NCI-H446 treated with DMSO at 0.1 percent for 48 hours (cell line): Measurements from ENCODE around the gene STRIP1.
"Not testable (repeated sequence)": the region's sequence is repeated elsewhere in the genome, so short reads cannot be mapped to it uniquely, and the experiment has no call there.

Experiments used
- DNase-seq: peaks from one replicate; lab custom pipeline; 2025; lab: John Stamatoyannopoulos, UW

STRIP1 gene

DNA sequence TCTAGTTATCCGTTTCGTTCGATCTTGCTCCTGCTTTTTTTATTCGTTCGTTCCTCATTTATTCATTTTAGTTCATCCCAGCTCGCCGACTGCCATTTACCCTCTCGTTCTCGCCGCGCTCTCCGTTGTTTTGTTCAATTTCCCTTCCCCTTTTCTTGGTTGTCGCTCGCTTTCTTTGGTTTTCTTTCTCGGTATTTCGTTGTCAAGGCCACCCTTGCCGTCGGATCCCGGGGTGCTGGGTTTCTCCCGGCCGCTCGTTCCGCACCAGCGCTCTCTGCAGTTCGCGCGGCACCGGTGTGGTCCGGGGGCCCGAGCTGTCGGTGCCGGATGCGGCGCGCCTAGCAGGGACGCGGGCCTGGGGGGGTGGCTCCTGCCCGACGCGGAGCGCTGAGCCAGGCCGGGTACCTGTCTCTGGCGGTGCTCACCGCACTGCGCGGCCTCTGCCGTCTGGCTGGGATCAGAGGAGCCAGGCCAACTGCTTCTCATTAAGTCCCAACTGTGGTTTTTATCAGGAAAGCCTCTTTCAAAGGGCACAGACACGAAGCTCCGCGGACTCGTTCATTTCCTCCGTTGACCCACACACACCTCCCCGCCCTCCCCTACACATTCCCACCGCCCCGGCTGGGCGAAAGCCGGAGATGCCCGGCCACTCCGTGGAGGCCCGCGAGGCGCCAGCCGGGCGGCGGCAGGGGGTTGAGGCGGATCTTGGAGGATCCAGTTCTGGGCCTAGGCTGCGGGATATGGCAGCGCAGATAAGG lies 34.4 kb downstream of the STRIP1 start:
- DNase-seq = no peak

DNA sequence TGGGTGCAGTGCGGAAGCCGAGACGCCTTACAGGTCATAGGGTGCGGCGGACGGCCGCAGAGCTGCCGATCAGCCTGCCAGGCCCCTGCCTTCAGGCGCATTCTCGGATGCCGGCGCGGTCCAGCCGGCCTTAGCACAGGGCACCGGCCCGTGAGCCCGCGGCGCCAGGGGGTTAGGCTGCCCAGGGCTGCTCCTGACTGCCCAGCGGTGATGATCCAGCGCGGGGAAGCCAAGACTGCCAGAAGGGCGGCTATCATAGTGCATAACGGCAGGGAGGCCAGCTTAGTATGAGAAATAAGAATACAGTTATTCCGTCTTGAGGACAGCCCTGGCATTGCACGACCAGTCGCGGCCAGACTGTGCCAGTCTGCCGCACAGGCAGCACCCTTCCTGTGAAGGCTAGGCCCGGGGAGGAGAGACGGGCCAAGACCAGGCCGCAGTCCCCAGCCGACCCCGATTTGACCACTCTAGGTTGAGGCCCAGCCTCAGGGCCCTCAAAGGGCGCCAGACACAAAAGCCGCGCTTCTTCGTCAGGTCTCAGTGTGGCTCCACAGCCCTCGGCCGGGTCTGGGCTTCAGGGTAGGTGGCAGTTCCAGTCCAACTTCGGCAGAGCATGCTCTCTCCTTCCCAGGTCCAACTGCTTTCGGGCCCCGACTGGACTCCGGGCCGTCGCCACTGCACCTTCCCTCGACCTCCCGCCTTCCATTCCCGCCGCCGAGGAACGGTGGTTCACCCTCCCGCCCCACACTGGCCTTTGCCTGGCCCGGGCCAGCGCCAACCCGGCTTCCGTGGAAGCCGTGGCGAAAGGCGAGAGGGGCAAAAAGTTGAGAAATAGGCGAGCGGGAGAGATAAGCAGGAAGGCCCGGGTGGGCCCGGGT lies 35.2 kb downstream of the STRIP1 start:
- DNase-seq = no peak

DNA sequence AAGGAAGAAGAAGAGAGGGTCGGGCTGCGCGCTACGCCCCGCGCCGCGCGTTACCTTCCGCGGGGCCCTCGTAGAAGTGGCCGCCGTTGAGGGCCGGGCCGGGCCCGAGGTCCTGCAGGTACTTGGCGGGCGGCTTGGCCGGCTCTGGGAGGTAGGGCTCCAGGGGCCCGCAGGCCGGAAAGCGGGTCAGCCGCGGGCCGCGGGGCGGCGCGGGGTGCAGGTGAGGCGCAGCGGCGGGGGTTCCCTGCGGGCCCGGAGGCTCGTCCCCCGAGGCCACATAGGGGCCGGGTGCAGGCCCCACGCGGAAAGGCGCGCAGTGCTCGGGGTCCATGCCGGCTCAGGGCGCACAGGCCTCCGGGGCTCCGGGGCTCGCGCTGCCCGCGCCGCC lies 35.9 kb downstream of the STRIP1 start:
- DNase-seq = no peak

DNA sequence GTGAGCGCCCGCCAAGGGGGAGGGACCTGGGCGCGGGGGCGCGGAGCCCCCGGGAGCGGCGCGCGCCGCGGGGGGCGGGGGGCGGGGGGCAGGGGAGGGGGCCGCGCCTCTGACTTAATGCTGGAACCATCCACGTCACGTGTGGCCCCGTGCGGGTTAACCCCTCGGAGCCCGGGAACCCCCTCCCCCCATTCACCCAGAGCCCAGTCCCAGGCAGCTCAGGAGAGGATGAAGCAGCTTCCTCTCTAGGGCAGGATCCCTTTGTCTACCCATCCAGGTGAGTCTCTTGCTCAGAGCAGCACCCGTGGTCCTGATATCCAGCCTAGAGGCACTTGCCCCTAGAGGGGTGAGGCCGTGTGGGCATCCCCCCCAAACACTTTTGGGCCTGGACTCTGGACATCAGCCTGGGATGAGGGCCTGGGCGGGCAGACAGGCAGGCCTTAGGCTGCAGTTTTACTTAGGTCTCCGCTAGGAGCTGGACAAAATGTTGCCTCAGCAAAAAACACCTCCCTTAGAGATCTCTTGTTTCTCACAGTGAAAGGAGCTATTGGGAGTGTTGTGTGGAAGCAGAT lies 36.3 kb downstream of the STRIP1 start, which contains the start of gene ALX3:
ALX3 (minus strand) TSS at position 2 of the 572 bp plus-strand sequence. CDS start 60 bp downstream, outside the sequence.
- no peak for DNase-seq

DNA sequence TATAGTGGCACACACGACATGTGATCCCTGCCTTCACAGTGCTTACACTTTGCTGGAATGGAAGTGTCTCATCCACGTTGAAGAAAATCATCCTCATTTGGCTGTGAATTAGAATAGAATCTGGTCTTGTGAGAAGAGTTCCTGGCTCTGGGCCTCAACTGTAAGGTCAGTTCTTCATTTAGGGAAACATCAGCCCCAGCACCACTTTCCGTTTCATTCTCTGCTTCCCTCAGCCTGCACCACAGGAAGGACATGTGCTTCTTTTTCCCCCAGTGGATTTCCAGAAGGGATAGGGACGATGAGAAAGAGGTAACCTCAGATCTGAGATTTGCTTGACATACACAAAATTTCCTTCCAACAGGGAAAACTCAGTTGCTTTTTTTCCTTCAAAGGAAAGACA lies 39.7 kb downstream of the STRIP1 start:
- DNase-seq = no peak

DNA sequence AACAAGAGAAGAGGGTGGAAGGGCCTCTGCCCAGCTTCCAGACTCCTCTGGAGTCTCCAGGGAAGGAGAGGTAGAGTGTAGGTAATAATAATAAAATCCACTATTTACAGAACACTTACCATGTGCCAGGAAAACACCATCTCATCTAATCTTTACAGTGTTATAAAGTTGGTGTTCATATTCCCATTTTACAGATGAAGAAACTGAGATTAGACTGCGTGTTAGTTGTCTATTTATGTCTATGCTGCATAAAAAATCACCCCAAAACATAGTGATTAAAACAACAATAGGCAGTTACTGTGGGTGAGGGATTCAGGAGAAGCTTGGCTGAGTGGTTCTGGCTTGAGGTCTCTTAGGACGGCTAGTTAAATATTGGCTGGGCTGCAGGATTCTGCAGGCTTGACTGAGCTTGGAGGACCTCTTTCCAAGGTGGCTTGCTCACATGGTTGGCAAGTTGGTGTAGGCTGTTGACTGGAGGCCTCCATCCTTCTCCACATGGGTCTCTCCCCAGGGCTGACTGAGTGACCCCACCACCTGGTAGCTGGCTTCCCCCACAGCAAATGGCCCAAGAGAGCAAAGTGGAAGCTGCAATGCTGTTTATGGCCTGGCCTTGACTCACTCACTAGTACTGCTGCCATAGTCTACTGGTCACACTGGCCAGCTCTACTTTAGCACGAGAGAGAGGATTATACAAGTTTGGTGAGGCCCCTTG lies 42.5 kb downstream of the STRIP1 start:
- no peak for DNase-seq

DNA sequence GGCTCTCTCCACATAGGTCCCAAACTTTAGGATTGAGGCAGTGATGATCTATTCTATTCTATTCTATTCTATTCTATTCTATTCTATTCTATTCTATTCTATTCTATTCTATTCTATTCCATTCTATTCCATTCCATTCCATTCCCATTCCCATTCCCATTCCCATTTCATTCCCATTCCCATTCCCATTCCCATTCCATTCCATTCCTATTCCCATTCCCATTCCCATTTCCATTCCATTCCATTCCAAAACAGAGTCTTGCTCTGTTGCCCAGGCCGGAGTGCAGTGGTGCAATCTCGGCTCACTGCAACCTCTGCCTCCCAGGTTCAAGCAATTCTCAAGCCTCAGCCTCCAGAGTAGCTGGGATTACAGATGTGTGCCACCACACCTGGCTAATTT lies 45.6 kb downstream of the STRIP1 start:
- not testable (repeated sequence) for DNase-seq

DNA sequence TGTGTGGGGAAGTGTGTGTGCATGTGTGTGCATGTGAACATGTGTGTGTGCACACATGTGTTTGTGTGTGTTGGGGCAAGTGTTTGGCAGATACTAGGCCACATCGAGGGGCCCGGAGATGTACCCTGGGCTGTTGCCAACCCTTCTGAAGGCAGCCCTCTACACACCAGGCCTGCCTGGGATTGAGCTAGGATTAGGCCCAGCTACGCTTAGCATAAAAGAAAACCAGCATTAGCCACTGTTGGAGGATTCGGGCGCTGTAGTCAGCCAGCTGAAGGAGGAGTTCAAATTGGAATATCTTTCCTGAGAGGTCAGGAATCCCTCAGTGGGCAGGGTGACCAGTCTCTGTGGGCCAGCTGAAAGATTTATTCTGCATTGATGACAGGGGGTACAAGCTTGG lies 46.6 kb downstream of the STRIP1 start:
- DNase-seq = no peak

DNA sequence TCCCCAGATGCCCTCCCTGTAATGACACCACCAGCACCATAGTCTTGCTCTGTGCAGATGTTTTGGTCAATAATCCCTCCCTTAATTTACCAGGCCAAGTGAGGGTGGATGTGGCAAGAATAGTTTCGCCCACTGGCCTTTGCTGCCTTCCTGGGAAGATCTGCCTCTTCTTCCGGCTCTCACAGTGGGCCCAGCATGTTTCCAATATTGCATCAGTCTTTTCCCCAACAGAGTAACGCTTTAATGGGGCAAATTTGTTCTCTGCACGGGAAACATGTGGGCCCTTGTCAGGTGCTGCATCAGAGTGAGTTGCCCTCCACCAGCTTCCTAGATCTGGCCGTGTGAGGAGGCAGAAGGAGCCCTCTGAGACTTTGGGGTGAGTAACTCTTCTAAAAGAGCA lies 48.1 kb downstream of the STRIP1 start:
- no peak for DNase-seq

DNA sequence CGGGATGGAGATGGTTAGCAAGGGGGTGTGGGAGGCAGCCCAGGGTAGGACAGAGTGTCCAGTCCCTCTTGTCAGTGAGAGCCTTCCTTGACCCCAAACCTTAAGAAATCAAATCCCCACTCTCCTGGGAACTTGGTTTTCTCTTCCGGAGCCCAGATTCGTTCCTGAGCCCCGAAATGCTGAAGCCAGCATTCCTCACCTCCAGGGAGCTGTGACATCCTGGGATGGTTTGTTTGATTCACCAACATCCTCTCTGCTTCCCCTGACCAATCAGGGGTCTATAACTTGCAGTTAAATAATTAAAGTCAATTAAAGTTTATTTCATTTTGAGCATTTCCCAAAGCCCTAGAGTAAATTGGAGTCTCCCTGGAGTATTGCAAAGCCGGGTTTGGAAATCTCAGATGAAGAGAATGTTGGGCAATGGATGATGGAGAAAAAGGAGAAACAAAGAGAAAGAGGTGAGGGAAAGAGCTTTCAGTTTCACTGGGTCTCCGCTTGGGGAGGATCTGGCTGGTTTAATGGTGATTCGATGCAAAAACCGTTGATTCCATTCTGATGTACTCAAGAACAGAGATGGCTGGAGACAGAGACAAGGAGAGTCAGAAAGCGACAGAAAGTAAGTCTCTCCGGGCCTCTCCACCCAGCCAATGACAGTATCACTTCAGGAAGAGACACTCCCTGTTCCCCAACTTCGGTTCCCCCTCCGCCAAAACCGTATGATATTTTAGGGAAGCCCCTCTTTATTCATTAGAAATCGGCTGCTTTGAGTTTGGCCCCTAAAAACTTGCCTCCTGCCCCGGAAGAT lies 48.8 kb downstream of the STRIP1 start:
- DNase-seq = no peak

DNA sequence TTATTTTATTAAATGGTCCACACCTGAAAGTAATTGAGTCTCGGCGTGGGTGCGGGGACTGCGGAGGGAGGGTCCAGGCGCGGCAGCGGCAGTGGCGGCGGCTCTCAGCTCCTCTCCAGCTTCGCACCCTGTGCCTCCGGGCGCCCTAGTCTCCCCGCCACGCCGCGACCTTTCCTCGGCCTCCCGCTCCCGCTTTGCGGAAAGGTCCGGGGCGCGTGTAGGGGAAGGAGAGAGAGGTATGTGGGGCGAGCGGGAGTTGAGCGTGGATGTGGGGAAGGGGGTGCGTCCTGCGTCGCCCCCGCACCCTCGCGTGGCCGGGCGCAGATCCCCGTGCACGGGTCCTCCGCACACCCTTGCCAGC lies 49.4 kb downstream of the STRIP1 start:
- no peak for DNase-seq

DNA sequence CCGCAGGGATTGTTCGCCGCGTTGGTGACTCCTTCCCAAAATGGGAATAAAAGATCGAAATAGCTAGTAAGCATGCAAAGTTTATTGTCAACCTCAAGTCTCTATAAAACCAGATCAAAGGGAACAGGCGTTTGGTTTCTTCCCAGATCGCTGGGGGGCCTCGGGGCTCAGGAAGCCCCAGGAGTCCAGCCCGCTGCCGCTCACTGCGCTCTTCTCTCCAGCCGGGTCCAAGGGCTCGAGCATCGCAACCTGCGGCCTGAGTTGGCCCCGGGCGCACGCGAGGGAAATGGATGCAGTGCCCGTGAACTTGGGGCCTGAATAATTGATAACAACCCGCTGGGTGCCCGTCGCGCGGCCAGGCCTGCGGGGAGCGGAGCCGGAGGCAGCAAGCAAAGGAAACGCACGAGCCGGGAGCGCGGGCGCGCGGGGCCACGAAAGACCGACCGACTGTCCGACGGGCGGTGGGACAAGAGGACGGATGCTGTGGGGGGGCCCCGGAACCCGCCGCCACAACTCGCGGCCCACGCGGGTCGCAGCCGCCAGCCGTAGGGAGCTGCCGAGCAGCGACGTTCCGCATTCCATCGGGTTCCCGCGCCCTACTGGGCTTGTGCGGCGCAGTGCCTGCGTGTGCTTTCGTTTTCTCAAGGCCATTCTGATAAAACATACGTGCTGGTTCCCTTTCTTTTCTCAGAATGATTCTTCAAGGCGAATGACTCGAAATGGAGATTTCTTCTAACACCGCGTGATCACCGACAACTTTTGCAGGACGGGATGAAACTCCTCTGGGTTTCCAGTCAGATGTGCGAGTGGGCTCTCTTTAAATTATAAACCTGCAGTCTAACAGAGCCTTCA lies 50.0 kb downstream of the STRIP1 start:
- DNase-seq = no peak

DNA sequence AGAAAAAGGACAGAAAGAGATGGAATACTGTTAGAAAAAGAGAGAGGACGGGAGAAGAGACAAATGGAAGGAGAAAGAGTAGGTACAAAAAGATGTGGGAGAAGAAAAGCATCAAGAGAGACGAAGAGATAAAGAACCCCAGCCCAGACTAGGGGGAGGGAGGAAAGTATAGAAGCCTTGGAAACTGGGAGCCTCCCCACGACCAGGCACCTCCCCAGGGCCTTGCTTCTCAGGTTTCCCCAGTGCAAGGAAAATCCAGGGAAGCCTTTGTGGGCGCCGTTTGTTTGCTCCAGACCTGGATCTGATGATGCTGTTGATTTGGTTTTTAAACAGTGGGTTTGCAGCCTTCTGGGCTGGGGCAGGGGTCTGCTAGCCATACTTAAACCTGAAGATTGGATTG lies 51.2 kb downstream of the STRIP1 start:
- no peak for DNase-seq

DNA sequence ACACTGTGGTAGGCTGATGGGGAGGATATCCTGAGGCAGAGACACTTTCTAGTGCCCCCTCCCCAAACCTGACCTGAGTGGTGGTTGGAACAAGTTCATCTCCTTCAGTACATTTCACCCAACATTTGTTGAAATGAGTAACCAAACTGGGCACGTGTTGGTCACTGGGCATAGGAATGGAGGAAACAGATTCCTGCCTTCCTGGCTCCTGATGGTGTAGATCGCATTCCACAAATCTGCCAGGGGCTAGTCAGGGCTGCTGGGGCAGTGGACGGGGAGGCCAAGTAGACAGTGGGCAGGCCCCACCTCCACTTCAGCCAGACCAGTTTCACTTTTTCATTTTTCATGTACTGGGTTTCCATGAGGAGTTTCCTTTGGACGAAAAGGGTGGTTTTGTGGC lies 52.5 kb downstream of the STRIP1 start:
- DNase-seq = no peak

DNA sequence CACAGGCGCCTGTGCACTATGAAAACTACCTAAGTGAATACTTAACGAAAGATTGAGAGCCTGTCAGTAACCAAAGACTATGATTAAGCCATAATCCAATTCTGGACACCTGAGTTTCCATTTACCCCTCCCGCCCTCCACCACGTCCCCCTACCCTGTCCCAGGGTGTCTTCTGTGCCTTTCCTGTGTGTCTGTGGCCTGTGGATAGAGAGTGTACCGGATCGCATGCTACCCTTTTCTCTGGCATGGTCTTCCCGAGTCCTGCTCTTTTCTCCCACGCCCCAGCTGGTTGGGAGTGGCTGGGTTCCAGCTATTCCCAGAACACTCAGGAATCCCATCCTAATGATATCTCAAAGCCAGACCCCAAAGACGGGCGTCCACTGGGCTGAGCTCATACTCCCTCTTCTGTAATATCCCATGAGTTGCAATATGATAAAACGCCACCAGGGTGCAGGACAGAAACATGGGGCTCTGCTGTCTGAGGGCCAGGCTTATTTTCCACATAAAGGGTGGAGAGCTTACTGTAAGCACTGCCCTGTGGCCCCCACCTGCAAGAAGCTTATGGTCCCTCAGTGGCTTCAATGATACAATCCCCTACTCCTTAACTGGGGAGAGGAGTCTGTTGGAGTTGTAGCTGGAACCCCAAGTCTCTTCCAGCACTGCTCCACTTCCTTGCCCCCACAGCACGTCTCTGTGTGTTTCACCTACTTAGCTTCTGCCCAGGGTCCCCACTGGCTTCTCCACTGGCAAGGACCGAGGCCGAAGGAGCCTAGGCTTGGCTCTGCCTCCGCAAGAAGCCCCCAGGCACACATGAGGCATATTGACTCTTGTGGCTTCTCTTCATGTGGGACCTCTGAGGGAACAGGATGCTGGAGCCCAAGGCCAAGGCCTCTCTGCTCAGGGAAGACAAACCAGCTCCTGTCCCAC lies 53.7 kb downstream of the STRIP1 start:
- DNase-seq = peak; percentile 27

DNA sequence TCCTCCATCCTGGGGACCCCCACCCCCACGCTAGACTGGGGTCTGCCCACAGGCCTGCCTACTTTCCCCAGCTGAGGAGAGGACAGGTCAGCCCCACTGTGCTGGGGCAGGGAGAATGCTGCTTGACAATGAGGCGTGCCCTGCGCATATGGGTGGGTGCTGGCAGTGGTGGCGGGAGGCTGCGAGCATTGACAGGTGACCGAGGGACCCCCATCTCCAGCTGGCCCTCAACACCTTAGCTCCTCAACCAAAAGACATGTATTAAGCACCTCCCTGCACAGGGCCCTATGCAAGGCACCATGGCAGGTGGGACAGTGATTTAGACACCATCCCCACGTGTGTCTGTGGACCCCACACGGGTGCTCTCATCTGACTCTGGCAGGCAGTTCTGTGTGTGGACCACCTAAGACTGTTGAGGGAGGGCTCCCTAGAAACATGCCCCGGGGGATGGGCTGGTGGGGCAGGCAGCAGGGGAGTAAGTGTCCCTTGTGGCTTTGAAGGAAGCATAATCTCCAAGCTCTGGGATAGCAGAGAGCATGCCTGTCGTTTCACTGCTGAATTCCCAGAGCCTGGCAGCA lies 54.4 kb downstream of the STRIP1 start:
- no peak for DNase-seq

DNA sequence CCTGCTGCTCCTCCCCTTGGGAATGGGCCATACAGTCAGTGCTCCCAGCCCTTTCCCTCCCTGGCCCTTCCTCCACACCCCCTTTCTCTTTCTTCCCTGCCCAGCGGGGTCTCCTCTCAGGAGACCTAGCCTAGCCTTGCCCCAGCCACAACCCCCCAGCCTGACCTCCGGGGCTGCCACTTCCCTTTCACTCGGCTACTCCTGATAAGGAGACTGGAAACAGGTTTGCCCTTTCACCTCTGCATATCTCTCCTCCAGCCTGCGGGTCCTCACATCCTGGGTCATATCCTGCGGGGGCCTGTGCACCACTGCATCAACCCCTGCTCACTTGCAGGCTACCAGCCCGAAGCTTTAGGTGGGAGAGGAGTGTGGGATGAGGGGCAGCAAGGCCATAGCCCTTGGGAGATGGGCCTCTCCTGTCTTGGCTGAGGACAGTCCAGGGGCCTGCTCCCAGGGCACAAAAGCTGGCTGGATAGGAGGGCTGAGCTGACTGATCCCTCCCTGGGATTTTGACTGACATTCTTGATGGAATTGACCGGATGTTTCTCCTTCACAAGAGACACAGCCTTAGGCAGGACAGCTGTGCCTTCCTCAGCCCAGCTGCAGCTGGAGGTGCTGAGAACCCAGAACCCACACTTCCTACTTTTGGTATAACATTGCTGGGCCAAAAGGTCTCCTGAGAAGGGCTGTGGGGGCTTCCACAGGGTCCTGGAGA lies 55.3 kb downstream of the STRIP1 start:
- no peak for DNase-seq

DNA sequence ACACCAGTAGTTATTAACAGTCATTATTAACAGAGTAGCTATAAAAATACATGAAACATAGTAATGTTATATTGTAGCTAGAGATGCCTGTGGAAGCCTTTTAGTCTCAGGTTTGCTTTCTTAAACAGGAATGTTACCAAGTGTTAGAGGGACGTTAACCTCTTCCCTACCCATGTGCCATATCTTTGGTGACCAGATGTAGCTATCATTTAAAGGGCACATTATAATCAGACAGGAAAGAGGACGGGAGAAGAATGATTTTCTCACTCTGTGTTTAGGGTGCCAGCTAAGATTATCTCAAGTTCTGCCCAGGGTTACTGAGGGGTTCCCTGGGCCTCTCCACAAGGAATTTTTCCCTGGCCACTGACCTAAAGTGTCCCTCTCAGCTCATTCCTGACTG lies 57.0 kb downstream of the STRIP1 start:
- DNase-seq = no peak
